GM23248 (cell line): ENCODE results near the gene PTRH2.

Experiments
- EZH2 ChIP-seq: fragments of 200-600 bp; sonication (generic); IDR thresholded peaks from 2 replicates; pipeline ENCODE4 v1.6.1; 2018; ENCODE audit warnings: antibody characterized with exemption, mild to moderate bottlenecking; ENCODE audit not compliant: insufficient read depth, poor library complexity, severe bottlenecking
- EZH2phosphoT487 ChIP-seq: fragments of 200-600 bp; sonication (generic); IDR thresholded peaks from 2 replicates; pipeline ENCODE4 v1.6.1; 2018; ENCODE audit warnings: antibody characterized with exemption, moderate library complexity, mild to moderate bottlenecking, low read depth; ENCODE audit not compliant: insufficient read depth

DNA sequence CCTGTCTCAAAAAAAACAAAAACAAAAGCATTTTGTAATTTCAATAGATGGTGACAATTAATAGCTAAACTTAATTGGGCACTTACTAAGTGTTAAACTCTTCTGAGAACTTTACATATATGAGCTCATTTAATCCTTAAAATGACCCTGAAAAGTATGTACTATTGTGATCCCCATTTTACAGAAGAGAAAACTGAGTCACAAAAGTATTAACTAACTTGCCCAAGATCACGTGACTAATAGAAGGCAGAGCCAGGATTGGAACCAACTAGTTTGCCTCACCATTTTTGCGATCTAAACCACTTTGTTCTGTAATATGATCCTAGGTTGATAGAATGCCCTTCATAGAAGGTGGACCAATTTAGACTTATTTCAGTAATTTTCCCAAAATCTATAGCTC is 26.5 kb upstream of the PTRH2 start:
- TF ChIP-seq EZH2phosphoT487 (no peak), EZH2 (no peak)
